GM12864 (cell line): ENCODE data around the gene SEC24D.

ENCODE experiments used
- DNase-seq: peaks from one replicate; pipeline ENCODE4 v3.0.0-alpha.2; 2011; ENCODE audit warnings: low read depth
- H3K4me3 ChIP-seq: 2 replicates; pipeline ENCODE4 v1.5.1; 2011; ENCODE audit warnings: mild to moderate bottlenecking, low read depth, low read length, control low read depth
- CTCF ChIP-seq: IDR thresholded peaks from 2 replicates; pipeline ENCODE4 v1.5.1; 2011; ENCODE audit warnings: low read depth, mild to moderate bottlenecking, moderate library complexity, low read length, control low read depth, inconsistent platforms; ENCODE audit errors: missing control alignments

SEC24D gene

DNA sequence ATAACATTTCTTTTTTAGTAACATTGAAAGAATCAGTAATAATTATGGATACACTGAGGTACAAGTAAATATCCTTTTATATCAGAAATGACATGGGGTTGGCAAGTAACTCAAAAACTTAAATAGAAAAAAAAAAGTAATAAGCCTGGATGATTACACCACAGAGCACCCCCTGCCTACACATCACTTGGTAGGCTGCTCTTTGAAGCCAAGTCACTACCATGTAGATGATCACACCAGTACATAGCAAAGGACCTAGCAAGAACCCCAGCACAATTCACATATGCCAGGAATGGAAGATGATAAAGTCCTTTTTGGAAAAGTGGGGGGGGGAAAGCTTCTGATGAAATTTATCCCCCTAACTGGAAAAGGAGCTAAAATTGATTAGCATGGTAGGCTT lies 93.9 kb downstream of the SEC24D start:
- no peak for TF ChIP-seq CTCF
- DNase-seq: no peak
- no peak overlapping the region for H3K4me3 ChIP-seq

DNA sequence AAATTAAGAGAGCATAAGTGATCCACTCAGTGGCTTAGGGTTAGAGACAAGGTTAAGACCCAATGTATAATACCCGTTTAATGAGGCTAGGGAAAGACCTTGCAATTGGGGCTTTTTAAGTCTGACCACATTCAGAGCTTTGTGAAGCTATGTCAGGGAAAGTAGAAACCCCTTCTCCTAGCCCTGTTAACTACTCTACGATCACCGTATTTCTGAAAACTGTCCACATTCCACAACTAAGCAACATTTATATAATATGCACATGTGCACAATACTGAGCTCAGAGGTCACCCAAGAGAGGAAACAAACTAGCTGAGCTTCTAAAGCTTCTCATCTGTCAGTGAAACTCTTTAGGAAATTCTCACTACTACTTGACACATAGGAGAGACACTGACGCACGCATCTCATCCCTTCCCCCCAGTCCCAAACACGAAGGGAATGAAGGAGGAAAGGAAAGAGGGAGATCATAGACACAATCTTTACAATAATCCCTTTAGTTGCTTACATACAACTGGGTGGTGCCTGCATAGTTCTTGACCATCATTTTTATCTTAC lies 94.5 kb downstream of the SEC24D start:
- no peak for TF ChIP-seq CTCF
- H3K4me3 ChIP-seq: no peak overlapping the region
- DNase-seq: no peak

GRCh38 chr4:118740869-118741268 lies 95.1 kb downstream of the SEC24D start:
- TF ChIP-seq CTCF: no peak
- DNase-seq: no peak
- H3K4me3 ChIP-seq: no peak overlapping the region

GRCh38 chr4:118739022-118739713 lies 96.8 kb downstream of the SEC24D start:
- no peak for DNase-seq
- no peak for TF ChIP-seq CTCF
- H3K4me3 ChIP-seq: no peak overlapping the region

- TF ChIP-seq CTCF: no peak
- DNase-seq: no peak
- no peak overlapping the region for H3K4me3 ChIP-seq
Observed at GRCh38 chr4:118738090-118738489, 97.8 kb downstream of the SEC24D start.

DNA sequence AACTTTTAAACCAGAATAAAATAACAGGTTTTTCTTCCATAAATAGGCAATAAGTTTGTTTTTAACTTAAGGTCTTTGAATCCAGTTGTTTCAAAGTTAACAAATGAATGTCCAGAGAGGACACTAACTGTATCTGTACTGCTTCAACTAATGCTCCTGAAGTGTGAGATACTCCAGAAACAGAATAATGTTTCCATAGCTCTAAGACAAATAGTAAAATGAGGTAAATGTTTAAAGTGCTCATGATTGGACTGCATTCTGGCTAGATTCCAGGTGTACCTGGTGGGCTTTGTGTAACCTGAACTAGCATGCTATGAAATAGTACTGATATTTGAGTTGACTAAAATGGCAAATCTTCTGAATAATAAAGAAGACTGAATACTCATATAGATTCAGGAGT lies 99.0 kb downstream of the SEC24D start:
- H3K4me3 ChIP-seq: no peak overlapping the region
- no peak for TF ChIP-seq CTCF
- no peak for DNase-seq

GRCh38 chr4:118734491-118735205 lies 101.3 kb downstream of the SEC24D start:
- DNase-seq: no peak
- H3K4me3 ChIP-seq: no peak overlapping the region
- TF ChIP-seq CTCF: no peak
